Upper lobe of left lung (tissue), 6 donors: Measurements from ENCODE around the gene AP5Z1. TPM values are rescaled to one million over a fixed set of nuclear protein-coding genes. Genes with fewer than 3 reads are reported as not detected.

Experiments used
- ATAC-seq, 2 donors: fragments of 200-7000 bp; cut with Tn5 transposase; one replicate each; pipeline ENCODE4 v1.9.1; 2022; ENCODE audit warnings: mild to moderate bottlenecking in 2 of 2, moderate library complexity in 2 of 2; ENCODE audit not compliant: low FRiP score in 2 of 2
- DNase-seq, 2 donors: peaks; one replicate each; pipeline ENCODE4 v3.0.0-alpha.2; 2019 to 2020
- H3K27ac ChIP-seq, 4 donors: fragments of 200-600 bp; sonication (generic); one replicate each; pipeline ENCODE4 v1.5.1; 2016 to 2019
- H3K27me3 ChIP-seq, 4 donors: fragments of 200-600 bp; sonication (generic); one replicate each; pipeline ENCODE4 v1.5.1; 2017 to 2019
- H3K36me3 ChIP-seq, 4 donors: fragments of 200-600 bp; sonication (generic); one replicate each; pipeline ENCODE4 v1.5.1; 2016 to 2019
- H3K4me1 ChIP-seq, 4 donors: fragments of 200-600 bp; sonication (generic); one replicate each; pipeline ENCODE4 v1.5.1; 2018 to 2019
- H3K4me3 ChIP-seq, 4 donors: fragments of 200-600 bp; sonication (generic); one replicate each; pipeline ENCODE4 v1.5.1; 2017 to 2019; ENCODE audit warnings: mild to moderate bottlenecking in 2 of 4, moderate library complexity in 1 of 4
- H3K9me3 ChIP-seq, 4 donors: fragments of 200-600 bp; sonication (generic); one replicate each; pipeline ENCODE4 v1.5.1; 2018 to 2019
- CTCF ChIP-seq, 6 experiments: fragments of 450-650 bp in 4 of 6; fragments of 200-600 bp in 2 of 6; sonication (generic) in 2 of 6; IDR thresholded peaks; one replicate each; pipeline ENCODE4 v1.5.1; 2016 to 2019; ENCODE audit warnings: antibody characterized with exemption in 6 of 6
- EP300 ChIP-seq, 4 donors: sonication (generic); formaldehyde crosslinking; IDR thresholded peaks; one replicate each; pipeline ENCODE4 v1.5.1; 2017; ENCODE audit warnings: antibody characterized with exemption in 4 of 4, control low read depth in 2 of 4
- POLR2A ChIP-seq, 4 donors: fragments of 450-650 bp; IDR thresholded peaks; one replicate each; pipeline ENCODE4 v1.5.1; 2016 to 2017; ENCODE audit warnings: antibody characterized with exemption in 4 of 4, mild to moderate bottlenecking in 2 of 4
- POLR2AphosphoS5 ChIP-seq, 2 donors: sonication (generic); formaldehyde crosslinking; IDR thresholded peaks; one replicate each; pipeline ENCODE4 v1.5.1; 2017; ENCODE audit warnings: antibody characterized with exemption in 2 of 2
- WGBS, 2 donors: methylation state at CpG; one replicate each; pipeline ENCODE4 v1.1.5; 2017 to 2018; 5-methylcytosine and 5-hydroxymethylcytosine counted together
- total RNA-seq, 6 donors: library from RNA; depleted of rRNA in 4 of 6; stranded (reverse); fragments of >200 nt in 4 of 6; gene quantifications; one replicate each; pipeline versions ENCODE4 v1.1.0 to v1.2.1, GENCODE V29; 2016 to 2021
- donor health status: DM: no; HTN: no; CAD: no; lungs with moderate emphysema.
- donor health status: DM: no; HTN: yes; CAD: no; lungs with severe emphysema.

Gene AP5Z1
- total RNA-seq, 6 donors from 2014 or later = 23.4 to 152 (median 52.1) TPM

- Histone ChIP-seq H3K27ac (no peak overlapping the region), H3K36me3 (peaks cover 0 to 31% (median 10%) of the 10 kb centered on the region in 4 donors), H3K4me3 (no peak overlapping the region), H3K4me1 (no peaks in the 10 kb centered on the region), H3K9me3 (no peaks in the 10 kb centered on the region), H3K27me3 (no peaks in the 10 kb centered on the region)
- ATAC-seq = no peak
- TF ChIP-seq EP300 (IDR thresholded peaks at IDR 0.05) (no peak), POLR2A (IDR thresholded peaks at IDR 0.05) (no peak), CTCF (IDR thresholded peaks at IDR 0.05) (no peak), POLR2AphosphoS5 (IDR thresholded peaks at IDR 0.05) (no peak)
- peak in 1 of 2 donors; percentile 31 for DNase-seq
- 88 to 90% methylated on average over 17 of the region's 17 CpGs for WGBS, 2 donors
Observed at GRCh38 chr7:4831723-4832495, 56.5 kb downstream of the AP5Z1 start.

GRCh38 chr7:4832711-4833110 is 57.3 kb downstream of the AP5Z1 start:
- Histone ChIP-seq H3K4me1 (peaks cover 0 to under 1% (median 0%) of the 10 kb centered on the region in 4 donors), H3K27me3 (no peaks in the 10 kb centered on the region), H3K36me3 (peaks cover 0 to 31% (median 10%) of the 10 kb centered on the region in 4 donors), H3K27ac (no peak overlapping the region), H3K4me3 (no peak overlapping the region), H3K9me3 (no peaks in the 10 kb centered on the region)
- TF ChIP-seq POLR2AphosphoS5 (IDR thresholded peaks at IDR 0.05) = no peak
- TF ChIP-seq POLR2A (IDR thresholded peaks at IDR 0.05) = no peak
- TF ChIP-seq CTCF (IDR thresholded peaks at IDR 0.05) = no peak
- TF ChIP-seq EP300 (IDR thresholded peaks at IDR 0.05) = no peak
- DNase-seq = no peak
- ATAC-seq = no peak
- WGBS, 2 donors = 95 to 96% methylated on average over 16 of the region's 16 CpGs

GRCh38 chr7:4833176-4833575 is 57.8 kb downstream of the AP5Z1 start:
- Histone ChIP-seq H3K27me3 (no peaks in the 10 kb centered on the region), H3K27ac (no peak overlapping the region), H3K36me3 (peaks cover 0 to 31% (median 10%) of the 10 kb centered on the region in 4 donors), H3K4me1 (peaks cover 0 to 4% (median 2%) of the 10 kb centered on the region in 4 donors), H3K9me3 (no peaks in the 10 kb centered on the region), H3K4me3 (no peak overlapping the region)
- no peak for ATAC-seq
- TF ChIP-seq CTCF (IDR thresholded peaks at IDR 0.05) (no peak), EP300 (IDR thresholded peaks at IDR 0.05) (no peak), POLR2AphosphoS5 (IDR thresholded peaks at IDR 0.05) (no peak), POLR2A (IDR thresholded peaks at IDR 0.05) (no peak)
- WGBS, 2 donors = 87 to 96% methylated on average over 17 of the region's 17 CpGs
- peak in 1 of 2 donors; percentile 30 for DNase-seq

- peaks cover 0 to 31% (median 10%) of the 10 kb centered on the region in 4 donors for H3K36me3 ChIP-seq
- 89 to 96% methylated on average over 13 to 29 of the region's 36 CpGs for WGBS, 2 donors
- ATAC-seq = no peak
- H3K27ac ChIP-seq = no peak overlapping the region
- peak in 1 of 2 donors; percentile 70 for DNase-seq
- no peaks in the 10 kb centered on the region for H3K9me3 ChIP-seq
- no peak overlapping the region for H3K4me3 ChIP-seq
- peaks cover 0 to 11% (median 2%) of the 10 kb centered on the region in 4 donors for H3K4me1 ChIP-seq
- H3K27me3 ChIP-seq = no peaks in the 10 kb centered on the region
- TF ChIP-seq CTCF (IDR thresholded peaks at IDR 0.05) (no peak), EP300 (IDR thresholded peaks at IDR 0.05) (no peak), POLR2AphosphoS5 (IDR thresholded peaks at IDR 0.05) (no peak), POLR2A (IDR thresholded peaks at IDR 0.05) (no peak)
Observed at GRCh38 chr7:4833691-4834600, 58.5 kb downstream of the AP5Z1 start.
